Activated effector memory CD4-positive, alpha-beta T cell treated with Interleukin-2 at 50 U/mL for 16 hours (primary cell): ENCODE results near the gene FAM181A.
A peak's percentile ranks its signal among the peaks of the same experiment; 100 is the strongest.

Experiments used
- DNase-seq: peaks from one replicate; pipeline ENCODE4 v3.0.0-alpha.2; 2020

Gene FAM181A

DNA sequence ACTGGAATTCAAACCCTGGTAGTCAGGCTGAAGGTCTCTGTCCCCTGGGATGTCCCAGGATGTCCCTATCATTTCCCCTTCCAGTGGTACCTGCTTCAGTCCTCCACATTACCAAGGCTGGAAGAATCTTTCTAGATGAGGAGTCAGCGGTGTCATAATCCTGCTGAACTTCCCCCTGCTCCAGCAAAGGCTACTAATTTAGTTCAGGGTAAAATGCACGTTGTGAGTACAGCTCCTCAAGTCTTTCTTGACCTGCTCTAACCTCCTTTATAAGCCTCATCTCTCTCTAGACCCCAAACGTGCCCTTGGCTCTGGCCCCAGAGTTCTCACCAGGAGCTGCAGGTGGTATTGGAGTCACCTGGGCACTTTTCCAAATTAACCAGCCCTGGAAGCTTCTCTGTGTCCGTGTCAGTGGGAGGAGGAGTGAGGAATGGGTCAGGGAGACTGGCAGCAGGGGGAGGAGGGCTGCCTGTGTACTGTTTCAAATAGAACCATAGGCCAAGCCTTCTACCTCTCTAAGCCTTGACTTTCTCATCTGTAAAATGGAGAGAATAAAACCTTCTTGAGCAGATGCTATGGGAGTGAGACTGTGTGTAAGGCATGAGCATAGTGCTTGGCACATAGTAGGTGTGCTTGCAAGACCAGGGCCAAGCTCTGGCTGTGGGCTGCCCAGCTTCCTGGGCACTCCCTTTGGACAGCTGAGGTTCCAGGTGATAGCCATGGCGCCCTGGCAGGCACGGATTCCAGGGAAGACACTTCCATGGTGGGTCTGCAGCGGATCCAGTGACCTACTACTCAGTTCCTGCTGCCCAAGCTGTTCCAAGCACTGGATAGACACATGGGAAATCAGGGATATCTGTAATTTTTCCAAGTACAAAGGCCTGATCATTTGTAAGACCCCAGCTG is 24.7 kb downstream of the FAM181A start:
- no peak for DNase-seq

DNA sequence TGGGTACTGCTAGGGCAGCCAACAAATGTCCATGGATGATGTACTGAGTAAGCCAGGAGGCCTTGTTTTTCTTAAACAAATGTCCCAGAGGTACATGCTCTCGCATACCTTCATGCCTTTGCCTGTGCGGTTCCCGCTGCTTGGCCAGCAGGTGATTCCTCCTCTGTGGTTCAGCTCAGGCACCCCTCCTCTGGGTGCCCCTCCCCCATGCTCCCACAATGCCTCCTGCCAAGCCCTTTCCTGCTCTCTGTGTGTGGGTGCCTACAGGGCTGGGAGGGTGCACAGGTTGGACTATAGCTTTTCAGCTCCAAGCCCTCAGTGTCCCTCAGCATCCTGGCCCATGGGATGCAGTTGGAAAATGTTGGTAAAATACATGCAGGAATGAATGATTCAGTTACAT is 25.7 kb downstream of the FAM181A start:
- no peak for DNase-seq

DNA sequence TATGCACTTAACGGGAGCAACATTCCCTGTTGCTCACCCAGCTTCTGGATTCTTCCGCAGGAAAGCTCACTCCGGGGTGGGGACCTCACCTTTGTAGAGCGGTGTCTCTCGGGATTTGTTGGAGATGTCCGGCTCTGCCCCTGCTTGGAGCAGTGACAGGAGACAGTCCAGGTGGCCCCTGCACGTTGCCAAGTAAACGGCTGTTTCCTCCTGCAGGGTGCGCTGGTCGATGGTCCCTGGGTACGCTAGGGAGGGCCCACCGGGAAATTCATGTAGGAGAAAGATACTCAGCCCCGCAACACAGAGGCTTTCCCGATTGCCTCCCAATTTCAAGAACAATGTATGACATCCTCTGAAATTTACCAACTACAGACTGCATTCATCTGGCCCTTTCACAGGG is 26.1 kb downstream of the FAM181A start:
- DNase-seq, result no peak

DNA sequence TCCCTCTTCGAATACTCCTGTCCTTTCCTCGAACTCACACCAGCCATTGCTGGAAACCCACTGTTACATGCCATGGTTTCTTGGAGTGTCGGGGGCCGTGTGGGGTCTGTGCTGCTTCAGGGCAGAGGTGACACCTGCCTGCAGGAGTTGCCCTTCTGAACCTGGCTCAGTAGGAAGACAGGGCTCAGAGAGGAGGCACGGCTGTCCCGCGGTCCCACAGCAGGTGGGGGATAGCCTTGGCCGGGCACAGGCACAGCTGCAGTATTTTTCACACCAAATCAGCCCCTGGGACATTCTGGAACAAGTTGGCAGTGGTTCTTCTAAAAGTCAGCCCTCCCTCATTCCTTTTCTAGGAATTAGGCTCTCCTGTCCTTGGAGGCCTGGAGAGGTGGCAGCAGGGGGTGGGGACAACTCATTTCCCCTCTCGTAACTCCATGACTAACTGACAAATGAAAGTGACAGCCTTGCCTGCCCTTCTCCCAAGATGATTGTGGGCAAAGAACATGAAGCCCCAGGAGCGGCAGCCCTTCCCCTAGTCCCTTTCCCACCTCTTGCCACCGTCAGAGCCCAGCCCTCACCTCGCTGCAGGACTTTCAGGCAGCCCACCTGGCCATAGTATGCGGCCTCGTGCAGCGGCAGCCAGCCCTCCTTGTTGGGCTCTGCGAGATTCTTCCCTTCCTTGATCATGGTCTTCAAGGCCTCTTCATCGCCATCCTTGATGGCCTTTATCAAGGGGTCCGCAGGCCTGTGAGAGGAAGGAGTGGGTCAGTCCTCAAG is 26.8 kb downstream of the FAM181A start:
- no peak for DNase-seq

DNA sequence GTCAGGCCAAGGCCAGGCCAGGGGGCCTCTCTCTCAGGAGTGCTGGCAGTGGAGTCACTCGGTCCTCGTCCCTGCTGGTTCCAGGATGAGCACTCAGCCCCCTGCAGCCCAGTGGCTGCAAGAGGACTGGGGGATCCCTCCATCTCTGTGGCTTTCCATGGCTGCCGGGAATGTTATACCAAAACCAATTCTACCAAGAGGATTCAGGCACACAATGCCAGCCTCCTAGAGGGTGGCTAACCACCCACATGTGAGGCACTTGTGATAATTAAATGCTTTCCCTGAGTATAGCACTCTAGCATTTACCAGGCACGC is 27.3 kb downstream of the FAM181A start:
- DNase-seq, result no peak

DNA sequence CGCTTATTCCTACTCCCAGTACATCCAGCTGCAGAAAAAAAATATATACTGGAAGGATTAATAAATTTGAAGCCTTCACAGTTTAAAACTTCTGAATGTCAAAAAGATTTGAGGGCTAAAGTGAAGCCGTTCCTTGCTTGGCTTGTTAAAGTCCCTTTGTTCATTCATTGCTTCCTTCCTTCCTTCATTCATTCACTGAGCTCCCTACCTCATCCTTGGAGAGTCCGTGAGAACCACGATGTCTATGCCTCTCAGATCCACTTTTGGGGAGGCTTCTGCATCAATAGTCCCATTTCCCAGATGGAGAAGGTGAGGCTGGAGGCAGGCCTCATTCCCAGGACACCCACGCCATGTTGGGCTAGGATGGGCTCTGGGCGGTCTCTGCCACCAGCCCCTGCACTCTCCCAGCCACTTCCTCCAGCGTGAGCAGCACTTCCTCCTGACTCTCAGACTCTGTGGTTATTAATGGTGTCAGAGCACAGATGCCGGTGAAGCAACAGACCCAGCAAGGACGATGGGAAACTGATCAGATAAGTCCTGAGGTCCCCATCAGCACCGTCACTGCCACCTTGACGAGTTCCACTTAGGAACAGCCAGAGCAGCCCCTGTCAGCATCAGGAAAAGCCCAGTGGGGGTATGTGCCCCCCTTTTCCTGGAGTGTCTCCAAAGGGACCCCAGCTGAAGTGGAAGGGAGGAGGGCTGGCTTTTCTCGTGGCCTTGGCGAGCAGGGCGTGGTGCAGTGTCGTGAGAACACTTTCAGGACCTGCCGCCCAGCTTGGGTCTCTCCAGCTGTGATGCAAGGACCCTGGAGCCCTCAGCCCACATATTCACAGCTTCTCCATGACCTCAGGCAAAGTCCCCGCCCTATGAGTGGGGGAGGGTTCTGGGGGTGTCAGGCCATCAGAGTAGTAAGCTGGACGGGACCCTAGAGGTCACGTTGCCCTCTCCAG is 28.0 kb downstream of the FAM181A start:
- peak; percentile 55 for DNase-seq

DNA sequence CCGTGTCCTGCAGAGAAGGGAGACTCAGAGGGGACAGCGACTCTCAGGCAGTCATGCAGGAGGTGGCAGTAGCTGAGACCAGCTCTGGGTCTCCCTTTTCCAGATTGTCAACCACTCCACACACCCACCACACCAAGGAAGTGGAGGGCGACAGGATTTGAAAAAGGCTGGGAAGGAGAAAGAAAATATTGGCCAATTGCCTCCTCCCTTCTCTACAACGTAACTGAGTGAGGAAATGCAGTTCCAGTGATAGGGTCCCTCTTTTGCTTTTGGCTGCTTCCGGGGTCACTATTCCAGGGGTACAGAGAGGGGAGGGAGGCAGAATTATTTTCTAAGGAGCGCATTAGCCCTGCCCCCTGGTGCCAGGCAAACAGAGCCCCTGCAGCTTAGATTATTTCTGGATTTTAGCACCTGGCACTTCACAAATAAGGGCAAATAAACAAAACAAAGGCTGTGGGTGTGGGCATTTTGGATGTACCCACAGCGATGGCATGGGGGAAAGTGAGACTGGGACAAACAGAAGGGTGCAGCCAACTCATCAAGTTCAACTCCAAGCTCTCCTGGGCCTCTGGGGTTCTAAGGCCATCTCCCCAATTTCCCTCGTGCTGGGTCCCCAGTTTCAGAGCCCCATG is 28.8 kb downstream of the FAM181A start:
- DNase-seq, result no peak

DNA sequence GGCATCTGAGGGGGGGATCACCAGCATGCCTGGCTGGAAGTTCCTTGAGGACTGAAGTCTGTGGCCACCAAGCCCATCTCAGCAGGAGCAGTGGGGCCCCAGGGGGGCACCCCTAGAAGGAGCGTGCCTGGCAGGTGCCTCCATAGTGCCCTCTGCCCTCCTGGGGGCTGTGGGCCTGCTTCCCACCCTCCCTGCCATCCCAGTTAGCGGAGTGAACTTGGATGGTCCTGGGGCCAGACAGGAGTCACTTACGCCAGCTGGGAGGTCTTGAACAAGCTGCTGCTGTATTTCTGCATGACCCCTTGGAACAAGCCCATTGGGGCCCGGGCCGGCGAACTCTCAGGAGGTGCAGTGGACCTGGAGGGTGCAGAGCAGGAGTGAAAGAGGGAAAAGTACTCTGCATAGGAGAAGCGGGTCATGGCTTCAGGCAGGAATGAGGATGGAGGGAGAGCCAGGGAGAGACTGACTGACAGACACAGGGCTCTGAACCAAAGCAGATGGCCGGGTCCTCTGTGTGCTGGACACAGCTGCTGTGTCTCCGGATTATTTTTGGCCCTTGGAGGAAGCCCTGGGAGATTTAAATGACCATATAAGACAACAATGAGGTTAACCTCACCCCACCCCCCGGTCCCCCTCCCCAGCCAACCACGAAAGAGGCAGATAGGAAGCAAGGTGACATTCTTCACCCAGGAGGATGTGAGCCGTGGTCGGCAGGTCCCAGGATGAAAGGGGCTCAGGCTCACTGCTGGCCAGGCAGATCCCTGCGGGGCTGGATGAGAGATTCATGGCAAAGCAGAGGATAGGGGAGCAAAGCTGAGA is 29.6 kb downstream of the FAM181A start:
- DNase-seq, result no peak

DNA sequence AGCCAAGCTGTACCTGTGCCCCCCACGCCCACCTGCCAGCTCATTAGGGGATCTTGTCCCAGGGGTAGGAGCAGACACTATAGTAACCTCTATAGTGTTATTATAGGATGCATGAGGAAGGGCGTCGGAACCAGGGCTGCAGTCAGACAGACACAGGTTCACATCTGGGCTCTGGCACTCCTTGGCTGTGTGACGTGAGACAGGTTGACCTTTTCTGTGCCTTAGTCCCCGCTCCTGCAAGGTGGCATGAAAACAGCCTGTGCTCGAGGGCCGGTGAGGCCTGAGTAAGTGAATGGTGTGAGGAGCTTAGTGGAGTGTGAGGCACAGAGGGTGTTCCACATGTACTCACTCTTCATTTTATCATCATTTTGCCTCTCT is 30.2 kb downstream of the FAM181A start:
- no peak for DNase-seq

DNA sequence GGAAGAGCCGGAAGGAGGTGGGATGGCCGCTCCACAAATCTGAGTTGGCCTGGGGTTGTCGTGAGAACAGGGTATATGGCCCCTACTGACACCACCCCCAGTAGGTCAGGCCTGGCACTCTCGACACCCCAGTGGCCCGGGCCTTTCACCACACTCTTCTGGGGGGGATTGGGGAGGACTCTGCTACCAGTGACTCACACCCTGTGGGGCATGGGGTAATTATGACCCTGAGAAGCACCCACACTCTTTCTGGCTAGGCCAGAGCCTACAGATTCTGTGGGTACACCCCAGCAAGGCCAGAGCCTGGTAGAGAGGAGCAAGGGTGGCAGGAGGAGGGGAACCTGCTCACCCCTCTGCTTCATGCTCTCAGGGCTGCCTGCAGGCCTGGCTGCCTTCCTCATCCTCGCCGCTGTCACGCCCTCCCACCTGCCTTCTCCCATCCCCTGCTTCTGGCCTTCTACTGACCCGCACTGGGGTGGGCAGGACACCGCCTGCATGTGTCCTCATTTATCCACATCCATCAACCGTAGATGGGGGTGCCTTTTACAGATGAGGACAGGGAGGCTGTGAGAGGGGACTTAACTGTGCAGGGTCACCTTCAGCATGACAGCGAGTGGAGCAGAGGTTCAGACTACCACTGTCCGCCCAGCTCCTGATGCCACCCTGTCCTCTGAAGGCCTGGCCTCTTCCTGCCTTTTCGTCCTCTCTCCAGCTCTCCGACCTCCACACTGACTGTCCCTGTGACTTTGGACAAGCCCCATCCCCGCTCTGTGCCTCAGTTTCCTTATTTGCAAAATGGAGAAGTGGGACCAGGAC is 30.8 kb downstream of the FAM181A start:
- DNase-seq, result no peak

DNA sequence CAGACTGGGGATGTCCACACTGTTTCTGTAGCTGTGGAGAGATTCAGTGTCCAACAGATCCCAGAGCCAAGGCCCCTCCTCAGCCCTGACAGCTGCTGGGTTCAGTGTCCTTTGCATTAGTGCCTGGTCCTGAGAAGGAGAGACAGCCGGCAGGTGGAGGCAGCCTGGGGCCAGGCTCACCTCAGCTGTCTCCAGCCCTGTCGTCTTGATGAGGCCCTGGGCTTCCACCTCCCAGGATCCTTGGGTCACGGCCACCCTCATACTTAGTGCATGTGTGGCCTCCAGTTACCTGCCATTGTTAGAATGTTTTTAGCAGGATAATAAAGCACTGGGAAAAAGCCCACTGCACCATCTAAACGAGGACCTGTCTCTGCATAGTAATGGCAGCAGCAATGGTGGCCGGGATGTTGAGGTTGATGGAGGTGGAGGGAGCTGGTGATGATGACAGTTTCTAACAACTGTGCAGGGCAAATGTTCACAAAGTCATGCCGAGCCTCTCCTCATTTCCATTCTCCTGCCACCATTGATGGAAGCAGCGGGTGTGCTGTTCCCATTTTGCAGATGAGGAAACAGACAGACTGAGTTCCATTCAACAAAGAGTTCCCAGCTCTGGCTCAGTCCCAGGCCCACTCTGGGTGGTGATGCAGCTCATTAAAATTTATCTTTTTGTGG is 31.6 kb downstream of the FAM181A start:
- DNase-seq, result no peak

DNA sequence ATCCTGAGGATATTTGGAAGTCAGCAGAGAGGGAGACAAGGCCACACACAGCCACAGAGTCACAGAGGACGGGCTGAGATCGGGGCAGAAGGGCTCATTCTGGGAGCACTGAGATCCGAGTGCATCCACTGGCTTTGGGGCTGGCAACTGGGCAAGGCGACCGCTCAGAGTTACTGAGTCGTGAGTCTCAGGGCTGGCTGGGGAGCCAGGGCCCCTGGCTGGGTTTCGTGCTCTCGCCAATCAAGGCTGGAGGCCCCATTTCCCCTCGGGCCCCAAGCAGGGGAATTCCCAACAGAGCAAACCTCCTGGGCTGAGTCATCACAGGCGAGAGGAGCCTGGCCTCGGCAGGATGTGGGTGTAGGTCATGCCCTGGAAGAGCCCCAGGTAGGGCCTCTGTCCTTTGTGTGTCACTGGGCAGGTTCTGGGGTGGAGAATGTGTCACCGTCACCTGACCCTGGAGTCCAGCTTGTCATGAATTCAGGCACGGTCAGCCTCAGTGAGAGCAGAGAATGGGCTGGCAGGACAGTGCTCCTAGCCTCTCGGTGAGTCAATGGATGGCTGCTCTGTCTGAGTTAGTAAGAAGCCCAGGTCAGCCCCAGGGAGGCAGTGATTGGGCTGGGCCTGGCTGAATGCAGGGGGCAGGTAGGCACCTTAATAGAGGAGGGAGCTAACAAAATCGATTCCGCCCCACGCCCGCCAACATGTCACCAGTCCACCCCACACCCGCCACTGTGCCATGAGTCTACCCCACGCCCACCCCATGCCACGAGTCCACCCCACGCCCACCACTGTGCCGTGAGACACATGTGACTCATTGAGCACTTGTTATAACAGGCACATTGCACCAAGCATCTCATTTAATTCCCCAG is 32.3 kb downstream of the FAM181A start:
- DNase-seq, result peak; percentile 89

DNA sequence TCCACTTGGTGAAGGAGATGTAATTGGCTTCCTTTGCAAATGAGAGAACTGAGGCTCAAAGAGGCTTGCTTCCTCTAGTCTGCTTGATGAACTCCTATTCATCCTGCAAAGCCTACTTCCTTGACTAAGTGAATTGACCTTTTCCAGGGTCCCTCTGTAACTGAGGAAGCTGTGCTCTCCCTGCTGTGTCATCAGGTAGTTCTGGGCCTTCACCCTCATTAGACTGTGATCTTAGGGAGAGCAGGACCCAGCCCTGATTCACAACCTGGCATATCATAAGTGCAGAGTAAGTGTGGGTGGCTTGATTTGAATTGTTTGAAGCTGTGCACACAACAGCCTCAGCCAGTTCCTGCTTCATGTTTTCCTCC is 32.9 kb downstream of the FAM181A start:
- no peak for DNase-seq

DNA sequence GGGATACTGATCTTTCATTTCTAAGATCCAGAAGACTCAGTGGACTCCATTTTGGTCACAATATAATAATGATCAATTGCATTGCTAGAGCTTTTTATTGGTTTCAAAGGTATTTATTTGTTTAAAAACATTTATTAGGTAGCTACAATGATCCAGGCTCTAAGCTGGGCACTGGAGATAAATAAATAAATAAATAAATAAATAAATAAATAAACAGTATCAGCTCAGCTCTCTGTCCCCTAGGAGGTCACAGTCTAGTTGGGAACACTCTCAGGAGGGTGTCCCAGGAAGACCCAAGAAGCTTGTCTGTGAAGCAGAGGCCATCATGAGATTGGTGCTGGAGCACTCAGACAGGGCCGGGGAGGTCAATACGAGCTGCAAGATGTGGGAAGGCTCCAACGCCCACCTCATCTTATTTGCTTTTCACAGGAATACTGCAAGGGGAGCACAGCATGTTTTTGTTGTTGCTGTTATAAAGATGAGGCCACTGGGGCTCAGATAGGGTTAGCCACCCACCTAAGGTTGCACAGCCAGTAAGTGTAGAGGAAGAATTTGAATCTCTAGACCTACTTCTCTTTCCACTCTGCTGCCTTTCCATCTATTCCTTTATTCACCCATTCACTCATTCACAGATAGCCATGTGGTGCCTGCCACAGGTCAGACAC is 33.8 kb downstream of the FAM181A start:
- DNase-seq, result no peak

DNA sequence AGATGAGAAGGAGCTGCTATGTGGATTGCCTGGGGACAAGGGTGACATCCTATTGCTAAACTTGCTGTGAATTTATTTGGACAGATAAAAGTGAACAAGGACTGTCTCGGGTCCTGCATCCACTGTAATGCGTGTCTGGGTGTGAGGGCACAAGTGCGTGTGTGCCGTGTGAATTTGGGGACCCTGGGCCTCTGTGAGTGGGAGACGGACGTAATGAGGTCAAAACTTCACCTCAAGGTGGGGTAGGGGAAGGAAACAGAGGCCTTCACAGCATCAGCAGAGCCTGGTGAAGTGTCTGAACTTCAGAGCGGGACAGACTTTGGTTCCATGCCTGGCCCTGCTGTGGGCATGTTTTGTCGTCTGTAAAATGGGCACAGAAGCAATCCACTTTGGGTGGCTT is 34.5 kb downstream of the FAM181A start:
- DNase-seq, result no peak

DNA sequence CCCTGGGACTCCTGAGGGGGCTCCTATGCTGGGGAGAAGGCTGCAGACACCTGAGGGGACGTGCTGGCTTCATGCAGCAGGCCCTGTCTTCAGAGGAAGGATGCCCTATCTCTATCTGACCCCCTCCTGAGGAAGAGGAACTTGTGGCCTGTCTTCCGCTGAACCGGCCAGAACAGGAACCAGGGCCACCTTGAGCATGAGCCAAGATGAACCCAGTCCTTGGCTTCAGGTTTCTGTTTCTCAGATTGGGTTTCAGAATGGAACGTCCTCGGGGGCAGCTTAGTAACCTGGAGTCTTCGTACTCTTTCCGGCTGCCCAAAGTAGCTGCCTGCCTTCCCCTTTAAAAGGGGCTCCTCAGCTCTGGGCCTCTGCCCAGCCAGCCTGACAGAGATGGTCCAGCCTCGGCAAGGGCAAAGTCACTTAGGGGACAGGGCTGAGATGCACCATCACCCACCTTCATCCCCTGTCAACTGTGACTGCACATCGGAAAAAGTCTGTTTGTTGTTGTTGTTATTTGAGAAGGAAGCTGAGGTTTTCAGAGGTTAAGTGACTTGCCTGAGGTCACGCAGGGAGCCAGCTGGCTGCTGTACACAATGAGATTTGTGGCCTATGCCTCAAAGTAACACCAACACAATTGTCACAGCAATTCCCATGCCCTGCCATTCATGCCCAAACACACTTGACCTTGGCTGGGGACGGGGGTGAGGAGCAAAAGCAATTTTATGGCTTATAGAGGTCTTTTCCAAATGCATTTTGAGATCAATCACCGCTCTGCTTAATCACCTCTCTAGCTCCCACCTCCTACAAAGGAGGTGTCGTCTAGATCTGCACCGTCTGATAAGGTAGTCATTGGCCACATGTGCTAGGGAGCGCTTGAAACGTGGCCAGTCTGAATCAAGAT is 35.8 kb downstream of the FAM181A start:
- peak; percentile 63 for DNase-seq

DNA sequence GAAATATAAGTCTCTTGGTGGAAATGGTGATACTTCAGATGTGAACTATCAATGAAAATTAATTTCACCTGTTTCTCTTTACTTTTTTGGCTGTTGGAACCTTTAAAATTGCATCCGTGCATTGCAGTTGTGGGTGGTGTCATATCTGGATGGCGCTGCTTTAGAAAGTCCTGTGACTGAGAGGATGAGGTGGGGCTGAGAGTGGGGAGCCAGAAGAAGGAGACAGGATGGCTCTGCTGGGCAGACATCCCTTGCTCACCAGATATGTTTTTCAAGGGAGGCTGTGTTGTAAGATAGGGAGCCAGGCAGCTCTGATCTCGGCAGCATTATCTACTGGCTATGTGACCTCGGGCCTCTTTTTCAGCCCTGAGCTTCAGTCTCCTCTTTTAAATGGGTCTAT is 36.5 kb downstream of the FAM181A start:
- no peak for DNase-seq

DNA sequence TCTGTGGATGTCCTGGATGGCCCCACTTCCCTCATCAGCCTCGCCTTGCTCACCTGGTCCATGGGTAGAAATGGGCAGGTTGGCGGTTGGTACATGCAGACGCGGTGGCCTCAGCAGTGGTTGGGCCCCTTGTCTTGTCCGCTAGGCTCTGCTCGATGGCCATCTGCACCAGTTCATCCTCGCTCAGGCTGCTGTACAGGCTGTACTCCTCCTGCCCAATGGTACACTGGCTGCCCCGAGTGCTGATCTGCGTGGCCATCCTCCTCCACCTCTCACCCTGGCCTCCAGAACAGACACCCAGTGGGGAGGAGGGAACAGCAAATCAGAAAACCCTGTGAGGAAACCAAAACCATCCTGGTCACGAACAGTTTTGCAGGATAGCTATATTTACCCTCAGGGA is 37.1 kb downstream of the FAM181A start:
- DNase-seq, result no peak
